C4-2B (cell line): Measurements from ENCODE around the gene CA11.
"Not testable (repeated sequence)": the region's sequence is repeated elsewhere in the genome, so short reads cannot be mapped to it uniquely, and the experiment has no call there.

ENCODE experiments used
- ZFX ChIP-seq: fragments of 450-650 bp; IDR thresholded peaks from 2 replicates; pipeline ENCODE4 v1.6.1; 2017
- TF ChIP-seq, protein P1 (sequence below): fragments of 450-650 bp; conservative IDR thresholded peaks from 2 replicates; pipeline ENCODE4 v1.5.1; 2017; ENCODE audit warnings: mild to moderate bottlenecking

GRCh38 chr19:48657828-48658227 is 11.8 kb upstream of the CA11 start:
- TF ChIP-seq, protein P1, sequence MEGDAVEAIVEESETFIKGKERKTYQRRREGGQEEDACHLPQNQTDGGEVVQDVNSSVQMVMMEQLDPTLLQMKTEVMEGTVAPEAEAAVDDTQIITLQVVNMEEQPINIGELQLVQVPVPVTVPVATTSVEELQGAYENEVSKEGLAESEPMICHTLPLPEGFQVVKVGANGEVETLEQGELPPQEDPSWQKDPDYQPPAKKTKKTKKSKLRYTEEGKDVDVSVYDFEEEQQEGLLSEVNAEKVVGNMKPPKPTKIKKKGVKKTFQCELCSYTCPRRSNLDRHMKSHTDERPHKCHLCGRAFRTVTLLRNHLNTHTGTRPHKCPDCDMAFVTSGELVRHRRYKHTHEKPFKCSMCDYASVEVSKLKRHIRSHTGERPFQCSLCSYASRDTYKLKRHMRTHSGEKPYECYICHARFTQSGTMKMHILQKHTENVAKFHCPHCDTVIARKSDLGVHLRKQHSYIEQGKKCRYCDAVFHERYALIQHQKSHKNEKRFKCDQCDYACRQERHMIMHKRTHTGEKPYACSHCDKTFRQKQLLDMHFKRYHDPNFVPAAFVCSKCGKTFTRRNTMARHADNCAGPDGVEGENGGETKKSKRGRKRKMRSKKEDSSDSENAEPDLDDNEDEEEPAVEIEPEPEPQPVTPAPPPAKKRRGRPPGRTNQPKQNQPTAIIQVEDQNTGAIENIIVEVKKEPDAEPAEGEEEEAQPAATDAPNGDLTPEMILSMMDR = not testable (repeated sequence)
- not testable (repeated sequence) for TF ChIP-seq ZFX
